Jurkat, Clone E6-1 (cell line): ENCODE measurements around the gene LDLRAD4.
A peak's percentile ranks its signal among the peaks of the same experiment; 100 is the strongest.

Experiments used
- DNase-seq: peaks from one replicate; pipeline ENCODE4 v3.0.0-alpha.2; 2011; ENCODE audit warnings: low read depth, low spot score
- H3K4me3 ChIP-seq: 2 replicates; pipeline ENCODE4 v1.5.1; 2011; ENCODE audit warnings: mild to moderate bottlenecking, low read length, control low read depth, moderate library complexity

LDLRAD4 gene

GRCh38 chr18:13425357-13426091 lies 207.0 kb downstream of the LDLRAD4 start:
- H3K4me3 ChIP-seq: no peak overlapping the region
- no peak for DNase-seq

- no peak for DNase-seq
- no peak overlapping the region for H3K4me3 ChIP-seq
Observed at GRCh38 chr18:13427354-13427753, 208.8 kb downstream of the LDLRAD4 start.

GRCh38 chr18:13428319-13428718 lies 209.8 kb downstream of the LDLRAD4 start:
- DNase-seq: no peak
- H3K4me3 ChIP-seq: no peak overlapping the region

GRCh38 chr18:13429016-13429415 lies 210.5 kb downstream of the LDLRAD4 start:
- DNase-seq: no peak

GRCh38 chr18:13429884-13430510 lies 211.4 kb downstream of the LDLRAD4 start:
- no peak for DNase-seq
- no peak overlapping the region for H3K4me3 ChIP-seq

More at GRCh38 chr18:13429016-13429415, 210.5 kb downstream of the LDLRAD4 start:
- no peak overlapping the region for H3K4me3 ChIP-seq

GRCh38 chr18:13430663-13431062 lies 212.1 kb downstream of the LDLRAD4 start:
- H3K4me3 ChIP-seq: no peak overlapping the region
- DNase-seq: no peak

- no peak overlapping the region for H3K4me3 ChIP-seq
- DNase-seq: no peak
Observed at GRCh38 chr18:13431886-13432285, 213.3 kb downstream of the LDLRAD4 start.

- no peak overlapping the region for H3K4me3 ChIP-seq
Observed at GRCh38 chr18:13433125-13433524, 214.6 kb downstream of the LDLRAD4 start.

GRCh38 chr18:13433685-13434084 lies 215.1 kb downstream of the LDLRAD4 start:
- no peak for DNase-seq
- H3K4me3 ChIP-seq: no peak overlapping the region

More at GRCh38 chr18:13433125-13433524, 214.6 kb downstream of the LDLRAD4 start:
- no peak for DNase-seq

GRCh38 chr18:13434854-13435253 lies 216.3 kb downstream of the LDLRAD4 start:
- H3K4me3 ChIP-seq: no peak overlapping the region
- no peak for DNase-seq

GRCh38 chr18:13435586-13436333 lies 217.2 kb downstream of the LDLRAD4 start:
- no peak overlapping the region; the same call in 1 of the 2 replicates for H3K4me3 ChIP-seq
- no peak for DNase-seq

GRCh38 chr18:13436576-13436975 lies 218.0 kb downstream of the LDLRAD4 start:
- DNase-seq: peak; percentile 74
- H3K4me3 ChIP-seq: peak overlapping the region; percentile 41

GRCh38 chr18:13437034-13437433 lies 218.5 kb downstream of the LDLRAD4 start:
- peak; percentile 70 for DNase-seq
- H3K4me3 ChIP-seq: peak overlapping the region; percentile 41

GRCh38 chr18:13437796-13438506 lies 219.4 kb downstream of the LDLRAD4 start:
- peak; percentile 99 for DNase-seq
- H3K4me3 ChIP-seq: peak overlapping the region; percentile 41

GRCh38 chr18:13438507-13439056 lies 220.0 kb downstream of the LDLRAD4 start:
- peak overlapping the region; percentile 41 for H3K4me3 ChIP-seq
- no peak for DNase-seq

GRCh38 chr18:13439461-13439860 lies 220.9 kb downstream of the LDLRAD4 start:
- DNase-seq: no peak

GRCh38 chr18:13440277-13441248 lies 222.0 kb downstream of the LDLRAD4 start:
- peak; percentile 74 for DNase-seq
- H3K4me3 ChIP-seq: peak overlapping the region; percentile 25

More at GRCh38 chr18:13439461-13439860, 220.9 kb downstream of the LDLRAD4 start:
- peak overlapping the region; percentile 41 for H3K4me3 ChIP-seq

- no peak for DNase-seq
Observed at GRCh38 chr18:13441736-13442135, 223.2 kb downstream of the LDLRAD4 start.

More at GRCh38 chr18:13441736-13442135, 223.2 kb downstream of the LDLRAD4 start:
- no peak overlapping the region for H3K4me3 ChIP-seq
